NCI-H2081 (cell line): ENCODE data around the gene GJC1.
"Not testable (repeated sequence)": the region's sequence is repeated elsewhere in the genome, so short reads cannot be mapped to it uniquely, and the experiment has no call there.

Experiments used
- DNase-seq, 2 experiments: peaks; one replicate each; lab custom pipeline; 2025; lab: John Stamatoyannopoulos, UW

The GJC1 gene

GRCh38 chr17:44759086-44759915, 70.8 kb downstream of the GJC1 start:
- peak in 1 of 2 experiments; percentile 29 for DNase-seq

GRCh38 chr17:44758414-44759085, 71.5 kb downstream of the GJC1 start, which contains the start of gene ADAM11:
TSS of gene ADAM11 (plus strand) at chr17:44758988. CDS start at chr17:44759200, 212 bp downstream.
- peak in 1 of 2 experiments; percentile 14 for DNase-seq

DNA sequence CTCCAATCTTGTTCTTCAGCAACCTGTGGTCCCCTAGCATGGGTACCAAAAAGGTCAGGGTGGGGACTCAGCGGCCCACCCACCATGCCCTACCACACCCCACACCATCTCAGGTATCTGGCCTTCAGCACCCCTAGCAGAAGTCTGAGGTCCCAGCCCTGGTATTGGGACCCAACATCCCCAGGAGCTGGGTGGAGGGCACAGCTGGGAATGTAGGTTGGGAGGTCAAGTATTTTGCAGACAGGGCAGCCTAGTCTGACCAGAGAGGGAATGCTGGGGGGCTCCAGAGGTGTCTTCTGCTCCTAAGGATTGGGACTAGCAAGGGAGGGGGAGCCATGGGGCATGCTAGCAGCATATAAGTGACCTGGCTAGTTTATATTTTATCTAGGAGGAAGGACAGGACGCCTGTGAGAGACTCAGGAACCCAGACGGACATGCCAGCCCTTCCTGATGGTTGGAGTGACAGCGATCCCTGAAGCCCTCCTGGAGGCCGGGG, 72.1 kb downstream of the GJC1 start:
- no peak for DNase-seq

DNA sequence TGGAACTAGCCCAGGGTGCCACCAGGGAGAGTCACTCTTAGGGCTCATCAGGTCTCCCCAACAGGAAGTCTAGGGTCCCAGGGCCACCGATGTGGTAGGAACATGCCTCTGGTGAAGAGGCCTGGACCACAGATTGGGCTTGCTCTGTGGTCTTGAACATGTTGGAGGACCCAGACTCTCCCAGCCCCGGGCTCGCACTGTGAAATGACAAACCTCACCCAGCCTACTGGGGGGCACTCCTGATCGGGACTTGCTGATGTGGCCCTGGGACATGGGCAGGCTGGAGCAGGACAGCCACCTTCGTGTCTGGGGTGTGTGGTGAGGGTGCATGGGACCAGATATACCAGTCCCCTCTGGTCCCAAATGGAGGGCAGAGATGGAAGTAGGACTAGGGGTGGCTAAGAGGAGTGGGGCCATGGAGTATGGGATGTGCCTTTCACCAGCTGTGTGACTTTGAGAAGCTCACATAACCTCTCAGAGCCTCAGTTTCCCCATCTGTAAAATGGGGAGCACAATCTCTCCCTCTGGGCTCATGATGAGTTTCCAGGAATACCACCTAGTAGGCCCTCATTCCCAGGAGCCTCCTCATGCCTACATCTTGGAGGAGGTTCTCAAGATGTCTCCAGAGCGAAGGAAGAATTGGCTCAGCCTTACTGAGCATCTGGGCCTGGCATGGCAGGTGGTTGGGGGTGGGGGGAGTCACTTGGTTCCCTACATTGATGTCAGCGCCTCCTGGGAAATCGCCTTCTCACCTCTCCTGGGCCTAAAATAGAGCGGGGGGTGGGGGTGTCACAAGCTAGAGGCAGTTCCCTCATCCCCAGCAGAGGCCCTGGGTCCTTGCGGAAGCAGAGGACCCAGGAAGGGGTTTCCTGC, 72.8 kb downstream of the GJC1 start:
- DNase-seq, result no peak

DNA sequence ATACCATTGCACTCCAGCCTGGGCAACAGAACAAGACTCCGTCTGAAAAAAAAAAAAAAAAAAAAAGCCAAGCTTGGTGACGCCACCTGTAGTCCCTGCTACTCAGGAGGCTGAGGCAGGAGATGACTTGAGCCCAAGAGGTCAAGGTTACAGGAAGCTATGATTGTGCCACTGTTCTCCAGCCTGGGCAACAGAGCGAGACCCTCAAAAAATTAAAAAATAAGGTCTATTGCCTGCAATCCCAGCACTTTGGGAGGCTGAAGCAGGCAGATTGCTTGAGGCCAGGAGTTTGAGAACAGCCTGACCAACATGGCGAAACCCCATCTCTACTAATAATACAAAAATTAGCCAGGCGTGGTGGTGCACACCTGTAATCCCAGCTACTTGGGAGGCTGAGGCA, 74.9 kb downstream of the GJC1 start:
- DNase-seq, result not testable (repeated sequence)

DNA sequence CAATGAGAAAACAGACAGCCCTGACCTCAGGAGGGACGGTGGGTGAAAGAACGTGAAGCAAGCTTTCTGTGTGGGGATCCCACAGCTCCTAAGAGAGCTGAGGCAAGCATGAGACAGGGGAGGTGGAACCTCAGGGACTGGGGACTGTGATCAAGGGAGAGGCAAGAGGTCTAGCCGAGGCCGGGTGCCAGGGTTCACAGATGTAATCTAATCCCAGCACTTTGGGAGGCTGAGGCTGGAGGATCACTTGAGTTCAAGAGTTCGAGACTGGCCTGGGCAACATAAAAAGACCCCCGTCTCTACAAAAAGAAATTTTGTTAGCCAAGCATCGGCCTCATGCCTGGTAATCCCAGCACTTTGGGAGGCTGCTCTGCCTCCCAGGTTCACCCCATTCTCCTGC, 75.8 kb downstream of the GJC1 start:
- DNase-seq, result no peak

- DNase-seq, result no peak
Observed at GRCh38 chr17:44752953-44753861, 76.9 kb downstream of the GJC1 start.

DNA sequence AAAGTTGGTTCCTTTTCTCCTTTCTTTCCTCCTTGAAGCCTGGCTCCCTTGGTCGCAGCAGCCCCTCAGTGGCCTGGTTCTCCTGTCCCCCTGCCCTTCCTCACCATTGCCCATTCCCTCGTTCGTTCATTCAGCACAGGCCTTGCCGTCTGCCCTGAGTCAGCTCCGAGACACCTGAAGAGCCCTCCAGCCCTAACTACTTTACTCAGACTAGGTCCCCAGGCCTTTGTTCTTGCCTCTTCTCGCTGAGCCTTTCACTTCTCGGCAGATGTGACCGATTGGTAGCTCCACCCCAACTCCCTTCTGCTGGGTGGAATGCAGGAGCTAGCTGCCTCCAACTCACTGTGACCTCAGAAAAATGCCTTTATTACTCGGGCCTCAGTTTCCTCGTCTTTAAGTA, 78.3 kb downstream of the GJC1 start:
- no peak for DNase-seq

GRCh38 chr17:44751331-44751730, 78.8 kb downstream of the GJC1 start:
- no peak for DNase-seq

- no peak for DNase-seq
Observed at GRCh38 chr17:44749980-44750318, 80.1 kb downstream of the GJC1 start.

DNA sequence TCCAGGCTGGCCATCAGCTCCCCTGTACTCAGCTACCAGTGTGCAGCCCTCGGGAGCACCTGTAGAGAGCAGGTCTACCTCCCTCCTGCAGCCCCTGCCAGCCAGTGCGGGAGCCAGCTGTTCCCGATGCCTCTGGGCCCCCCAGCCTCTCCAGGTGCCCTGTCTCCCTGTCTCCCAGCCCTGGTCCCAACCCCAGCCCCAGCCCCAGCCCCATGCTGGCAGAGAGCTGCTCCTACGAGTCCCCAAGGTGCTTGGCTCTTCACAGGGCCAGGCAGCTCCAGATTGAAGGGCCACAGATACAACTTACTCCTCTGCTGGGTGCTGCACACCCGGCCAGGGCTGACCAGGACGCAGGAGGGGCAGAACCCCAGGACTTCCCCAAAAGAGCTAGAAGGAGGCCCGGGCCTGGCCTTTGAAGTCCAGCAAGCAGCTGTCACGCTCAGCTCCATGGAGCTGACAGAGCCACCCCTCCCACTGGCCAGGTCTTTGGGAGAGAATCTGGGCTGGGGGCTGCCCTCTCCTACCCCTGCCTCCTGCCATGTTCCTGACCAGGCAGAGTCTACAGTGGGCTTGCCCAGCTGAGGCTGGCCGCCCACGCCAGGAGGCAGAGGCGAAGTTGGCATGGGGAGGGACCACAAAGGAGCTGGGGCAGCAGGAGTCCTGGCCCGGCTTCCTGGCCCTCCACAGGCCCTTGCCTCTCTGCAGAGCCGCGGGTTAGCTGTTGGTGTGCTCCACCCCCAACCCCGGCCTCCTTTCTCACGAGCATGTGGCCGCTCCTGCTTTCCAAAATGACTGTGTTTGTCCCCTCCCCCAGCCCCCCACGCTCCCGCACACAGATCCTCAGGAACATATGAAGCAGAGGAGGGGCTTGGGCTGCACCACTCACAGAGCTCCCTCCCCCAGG, 80.8 kb downstream of the GJC1 start:
- DNase-seq, result no peak
